NCI-H2081 (cell line): ENCODE results near the gene ABCC5.

Experiments used
- DNase-seq, 2 experiments: peaks; one replicate each; lab custom pipeline; 2025; lab: John Stamatoyannopoulos, UW

Gene ABCC5

DNA sequence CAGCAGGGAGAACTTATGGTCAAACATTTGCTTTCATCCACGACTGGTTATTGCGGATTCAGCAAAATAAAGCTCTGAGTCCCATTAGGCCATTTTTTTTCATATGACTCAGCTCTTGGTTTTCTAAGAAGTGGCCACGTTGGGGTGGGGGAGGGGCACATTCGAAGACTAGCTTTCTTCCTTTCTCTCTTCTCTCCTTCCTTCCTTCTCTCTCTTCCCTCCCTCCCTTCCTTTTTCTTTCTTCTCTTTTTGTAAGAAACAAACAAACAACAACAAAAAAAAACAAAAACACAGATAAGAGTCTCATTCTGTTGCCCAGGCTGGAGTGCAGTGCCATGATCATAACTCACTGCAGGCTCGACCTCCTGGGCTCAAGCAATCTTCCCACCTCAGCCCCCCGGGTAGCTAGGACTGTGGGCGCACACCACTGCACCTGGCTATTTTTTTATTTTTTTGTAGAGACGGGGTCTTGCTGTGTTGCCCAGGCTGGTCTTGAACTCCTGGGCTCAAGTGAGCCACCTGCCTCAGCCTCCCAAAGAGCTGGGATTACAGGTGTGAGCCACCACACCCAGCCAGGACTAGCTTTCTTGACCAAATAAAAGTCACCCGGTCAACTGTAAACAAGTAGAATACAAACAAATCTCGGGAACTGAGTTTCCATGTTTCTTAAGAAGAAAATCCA lies 41.6 kb downstream of the ABCC5 start:
- no peak for DNase-seq

DNA sequence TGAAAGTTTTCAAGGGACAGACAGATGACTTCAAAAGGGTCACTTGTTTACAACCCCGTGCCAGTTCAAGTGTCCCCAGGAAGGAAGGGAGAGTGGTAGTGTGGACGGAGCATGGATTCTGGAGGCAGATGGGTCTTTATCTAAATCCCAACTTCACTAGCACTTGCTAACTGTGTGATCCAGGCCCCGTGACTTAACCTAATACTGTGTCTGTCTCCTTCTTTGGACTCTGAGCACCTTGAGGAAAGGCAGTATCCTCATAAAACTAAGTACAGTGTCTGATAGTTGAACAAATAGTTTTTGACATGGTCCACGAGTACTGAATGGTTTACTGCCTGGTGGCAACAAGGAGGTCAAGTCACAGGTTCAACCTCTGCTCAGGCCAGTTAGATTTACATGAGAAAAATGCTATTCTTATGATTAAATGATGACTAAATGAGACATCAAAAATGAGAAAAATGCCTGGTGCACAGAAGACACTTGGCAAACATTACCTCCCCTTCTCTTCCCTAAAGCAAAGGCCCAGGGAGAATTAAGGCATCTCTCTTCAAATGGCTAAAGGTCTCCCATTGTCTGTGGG lies 48.9 kb downstream of the ABCC5 start:
- no peak for DNase-seq

DNA sequence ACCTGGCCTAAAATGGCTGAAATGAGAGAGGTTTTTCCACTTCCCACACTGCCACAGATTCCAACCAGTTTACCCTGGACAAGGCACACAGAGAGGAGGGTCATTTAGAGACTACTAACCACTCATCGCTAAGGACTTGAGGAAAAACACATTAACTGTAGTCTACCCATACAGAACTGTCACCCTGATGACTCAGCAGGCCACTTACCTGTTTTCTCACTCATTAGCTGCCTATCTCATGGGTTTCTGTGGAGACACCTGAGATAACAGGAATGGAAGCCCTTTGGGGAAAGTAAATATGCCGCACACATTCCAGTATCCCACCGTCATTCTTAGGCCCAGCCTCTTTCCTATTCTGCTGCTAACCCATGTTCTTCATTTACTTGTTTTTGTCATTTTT lies 50.0 kb downstream of the ABCC5 start:
- DNase-seq: no peak

- DNase-seq: no peak
Observed at GRCh38 chr3:183966361-183966791, 51.3 kb downstream of the ABCC5 start.

- DNase-seq: no peak
Observed at GRCh38 chr3:183962807-183963206, 54.9 kb downstream of the ABCC5 start.

- no peak for DNase-seq
Observed at GRCh38 chr3:183959214-183959613, 58.5 kb downstream of the ABCC5 start.

DNA sequence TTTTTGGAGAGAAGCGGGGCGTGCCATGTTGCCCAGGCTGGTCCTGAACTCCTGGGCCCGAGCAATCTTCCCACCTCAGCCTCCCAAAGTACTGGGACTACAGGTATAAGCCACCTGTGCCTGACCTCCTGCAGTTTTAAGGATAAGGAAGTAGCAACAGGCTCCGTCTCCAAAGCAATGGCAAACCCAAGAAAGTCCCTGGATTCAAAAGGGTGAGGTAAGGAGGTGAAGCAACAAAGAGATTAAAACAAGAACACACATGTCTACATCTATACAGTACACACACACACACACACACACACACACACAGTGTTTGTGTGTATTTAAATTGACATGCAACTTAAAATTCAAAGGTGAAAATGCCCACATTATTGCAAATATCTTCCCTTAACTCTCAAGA lies 58.9 kb downstream of the ABCC5 start:
- DNase-seq: no peak

DNA sequence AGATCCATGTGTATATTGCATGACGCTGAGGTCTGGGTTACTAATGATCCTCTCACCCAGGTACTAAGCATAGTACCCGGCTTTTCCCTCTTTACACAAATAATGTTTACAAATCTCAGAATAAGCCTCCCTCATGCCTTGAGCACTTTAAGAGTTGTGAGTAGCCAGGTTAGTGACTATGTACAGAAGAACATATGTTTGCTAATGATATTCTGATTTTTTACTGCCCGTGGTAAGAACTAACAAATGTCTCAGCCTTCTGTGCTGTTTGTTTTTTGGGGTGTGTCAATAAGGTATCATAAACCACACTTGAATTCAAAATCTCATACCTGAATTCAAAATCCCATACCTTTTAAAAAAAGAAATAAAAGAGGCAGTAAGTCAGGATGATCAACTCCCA lies 59.5 kb downstream of the ABCC5 start:
- no peak for DNase-seq

GRCh38 chr3:183954875-183955274 lies 62.8 kb downstream of the ABCC5 start:
- DNase-seq: no peak

- DNase-seq: no peak
Observed at GRCh38 chr3:183953471-183954070, 64.1 kb downstream of the ABCC5 start.

- DNase-seq: no peak
Observed at GRCh38 chr3:183951459-183951858, 66.2 kb downstream of the ABCC5 start.

DNA sequence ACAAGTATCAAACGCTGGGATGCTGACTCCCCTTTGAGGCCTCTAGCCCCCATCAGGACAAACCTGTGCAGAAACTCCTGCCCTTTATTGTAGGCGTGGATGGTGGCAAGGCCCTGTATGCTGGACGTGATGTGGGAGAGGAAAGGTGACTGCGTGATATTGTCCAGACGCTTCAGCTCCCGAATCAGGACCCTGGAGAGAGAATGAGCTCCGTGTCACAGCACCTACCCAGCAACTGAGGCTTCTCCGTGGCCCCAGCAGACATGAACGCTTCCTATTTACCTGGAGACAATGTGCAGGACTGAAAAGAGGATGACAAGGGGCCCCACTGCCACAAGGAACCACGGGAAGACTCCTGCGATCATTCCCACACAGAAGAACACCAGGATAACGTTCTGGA lies 68.0 kb downstream of the ABCC5 start:
- no peak for DNase-seq

DNA sequence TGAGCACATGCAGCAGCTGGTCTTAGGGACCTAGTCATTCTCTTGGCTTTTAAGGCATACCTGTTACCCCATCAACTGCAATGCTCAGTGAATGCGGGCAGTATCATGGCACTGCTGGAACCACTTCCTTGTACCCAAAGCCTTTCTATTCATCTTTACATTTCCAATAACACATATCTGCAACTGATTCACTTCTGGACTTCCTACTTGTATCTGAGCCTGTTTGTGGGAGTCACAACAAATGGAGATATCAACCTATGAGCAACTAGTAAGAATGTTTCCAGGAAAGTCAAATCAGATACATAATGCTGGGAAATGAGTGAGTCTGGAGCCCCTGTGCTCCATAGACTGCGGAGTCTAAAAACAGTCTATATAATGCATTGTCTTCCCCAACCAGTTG lies 71.6 kb downstream of the ABCC5 start:
- DNase-seq: no peak

GRCh38 chr3:183944775-183945174 lies 72.9 kb downstream of the ABCC5 start:
- DNase-seq: no peak

DNA sequence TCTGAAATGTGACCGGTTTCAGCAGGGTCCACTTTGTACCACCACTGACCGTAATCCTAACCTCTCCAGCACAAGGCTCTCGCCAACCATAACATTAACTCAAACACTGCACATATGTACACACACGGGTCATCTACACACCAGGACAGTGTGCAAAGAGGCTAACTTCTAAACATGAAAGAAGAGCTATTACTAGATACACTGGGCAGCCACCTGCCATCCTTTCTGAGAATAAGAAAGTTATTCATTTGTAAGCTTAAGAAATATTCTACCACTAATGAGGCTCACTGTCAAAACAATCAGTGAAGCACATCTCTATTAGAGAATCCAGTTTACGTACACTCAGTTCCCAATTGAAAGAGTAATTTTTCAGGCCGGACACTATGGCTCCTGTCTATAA lies 73.9 kb downstream of the ABCC5 start:
- no peak for DNase-seq

- DNase-seq: no peak
Observed at GRCh38 chr3:183941216-183941615, 76.5 kb downstream of the ABCC5 start.

DNA sequence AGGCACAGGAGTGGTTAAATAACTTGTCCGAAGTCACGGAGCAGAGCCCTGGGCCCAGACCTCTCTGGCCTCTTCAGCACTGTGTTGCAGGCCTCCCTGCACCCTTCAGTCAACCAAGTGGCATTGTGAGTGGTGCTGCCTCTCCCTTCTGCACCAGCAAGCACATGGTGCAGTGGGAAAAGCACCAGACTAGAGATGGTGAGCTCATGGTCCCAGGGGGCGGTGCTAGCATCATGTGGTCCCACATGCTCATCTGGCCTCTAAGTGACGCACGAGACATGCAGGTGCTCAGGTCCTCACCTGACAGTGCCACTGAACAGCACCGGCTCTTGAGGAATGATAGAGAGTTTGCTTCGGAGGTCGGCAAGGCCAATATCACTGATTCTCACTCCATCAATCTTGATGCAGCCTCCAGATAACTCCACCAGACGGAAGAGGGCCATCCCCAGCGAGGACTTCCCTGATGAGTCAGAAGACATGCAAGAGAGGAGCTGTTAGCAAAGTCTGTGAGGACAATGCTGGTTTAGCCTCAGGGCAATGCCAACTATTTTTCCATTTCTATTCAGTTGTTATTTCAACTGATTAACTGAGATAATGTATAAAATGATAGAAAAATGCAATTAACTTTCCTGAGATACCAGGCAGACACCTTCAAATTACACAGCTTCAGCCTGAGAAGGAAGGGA lies 79.9 kb downstream of the ABCC5 start:
- DNase-seq: no peak

GRCh38 chr3:183933160-183933559 lies 84.5 kb downstream of the ABCC5 start:
- DNase-seq: no peak

- no peak for DNase-seq
Observed at GRCh38 chr3:183931881-183932280, 85.8 kb downstream of the ABCC5 start.

DNA sequence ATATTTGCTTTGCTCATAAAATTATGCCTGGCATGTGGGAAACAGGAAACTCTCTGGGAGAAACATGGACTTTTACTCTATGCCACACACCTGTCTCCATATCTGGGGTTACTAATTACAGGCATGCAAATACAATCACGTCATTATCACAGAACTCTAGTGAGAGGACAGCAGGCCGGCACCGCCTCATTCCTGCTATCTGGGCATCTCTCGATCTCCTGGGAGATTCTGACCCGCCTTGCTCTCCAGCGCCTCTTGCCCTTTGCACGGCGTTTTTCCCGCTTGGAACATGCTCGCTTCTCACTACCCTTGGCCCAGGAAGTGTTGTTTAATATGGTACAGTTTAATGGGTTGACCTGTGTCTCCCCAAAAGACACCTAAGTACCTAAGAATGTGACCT lies 87.6 kb downstream of the ABCC5 start:
- DNase-seq: peak in 1 of 2 experiments; percentile 51

DNA sequence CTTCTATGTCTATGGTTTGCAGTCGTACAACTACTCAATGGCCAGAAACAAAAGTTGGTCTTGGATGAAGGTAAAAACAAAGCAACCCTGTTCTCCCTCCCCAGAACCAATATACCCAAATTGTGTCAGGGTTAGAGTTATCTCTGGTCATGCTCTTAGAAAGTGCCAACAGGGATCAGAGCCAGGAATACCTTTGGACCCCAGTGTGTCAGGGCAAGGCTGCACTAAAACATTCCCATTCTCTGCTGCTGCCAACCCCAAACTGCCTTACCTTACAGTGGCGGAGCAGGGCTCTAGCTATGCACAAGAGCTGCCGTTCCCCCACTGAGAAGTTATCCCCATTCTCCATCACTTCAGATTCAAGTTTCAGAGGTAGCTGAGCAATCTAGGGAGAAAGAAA lies 90.6 kb downstream of the ABCC5 start:
- no peak for DNase-seq

GRCh38 chr3:183924956-183925355 lies 92.7 kb downstream of the ABCC5 start:
- DNase-seq: no peak

DNA sequence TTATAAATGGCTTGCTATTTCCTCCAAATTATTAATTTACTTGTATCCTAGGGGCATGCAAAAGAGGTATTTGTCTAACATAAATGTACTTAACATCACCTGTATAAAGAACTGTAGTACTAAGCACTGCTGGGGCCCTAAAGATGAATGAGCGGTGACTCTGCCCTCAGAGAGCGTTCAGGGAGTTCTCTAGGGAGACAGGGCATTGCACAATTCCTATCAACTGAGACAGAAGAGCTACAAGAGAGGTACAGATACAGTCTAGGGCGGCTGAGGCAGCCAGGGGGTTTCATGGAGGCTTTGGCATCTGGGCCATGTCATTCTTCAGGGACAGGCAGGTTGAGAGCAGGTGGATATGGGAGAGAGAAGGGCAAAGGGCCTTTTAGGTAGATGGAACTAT lies 93.1 kb downstream of the ABCC5 start:
- no peak for DNase-seq
